ENCODE data around the gene MYZAP. TPM values are rescaled to one million over a fixed set of nuclear protein-coding genes. Genes with fewer than 3 reads are reported as not detected.

Gene MYZAP
- total RNA-seq, 1 experiment from 2014 or later: 0.63 TPM

GRCh38 chr15:57554063-57554811 lies 37.5 kb upstream of the MYZAP start:
- Mint-ChIP-seq H3K36me3 (ENCODE audit: insufficient read depth in 1 of 3, low read depth in 3 of 3) (peaks cover 4 to 17% (median 15%) of the 10 kb centered on the region in 3 experiments; a peak in 6 of 7 replicates), H3K9me3 (no peaks in the 10 kb centered on the region; a peak in 1 of 5 replicates), H3K4me3 (no peak overlapping the region), H3K27ac (peak overlapping the region in 2 of 3 experiments; percentile 63 to 77; a peak in 3 of 7 replicates), H3K4me1 (peaks cover 37 to 44% of the 10 kb centered on the region in 2 experiments), H3K27me3 (ENCODE audit: low read depth) (no peaks in the 10 kb centered on the region)
- no peak overlapping the region for H3K14ac ChIP-seq (ENCODE audit: insufficient read depth, low read length)
- no peaks in the 10 kb centered on the region for H3K9me3 ChIP-seq (ENCODE audit: control insufficient read depth, low read depth, low read length)
- no peaks in the 10 kb centered on the region for H4K20me1 ChIP-seq (ENCODE audit: control insufficient read depth, insufficient read depth, insufficient read length)
- H3K4ac ChIP-seq (ENCODE audit: low read depth, low read length): no peak overlapping the region
- no peak overlapping the region for H4K91ac ChIP-seq (ENCODE audit: insufficient read length, low read depth, low read length)
- DNase-seq: no peak
- no peak overlapping the region for H2BK5ac ChIP-seq (ENCODE audit: insufficient read length, low read length)
- H2BK12ac ChIP-seq (ENCODE audit: insufficient read length, low read depth, low read length): no peak overlapping the region
- no peaks in the 10 kb centered on the region for H3K27me3 ChIP-seq (ENCODE audit: insufficient read depth, low read length)
- no peak overlapping the region for H4K8ac ChIP-seq (replicated peaks; ENCODE audit: insufficient read length, low read depth, low read length)
- H3K4me1 ChIP-seq (ENCODE audit: insufficient read depth, low read length): peaks cover 6% of the 10 kb centered on the region; the same call in 1 of the 2 replicates
- H3K27ac ChIP-seq (ENCODE audit: insufficient read length, low read depth, low read length): no peak overlapping the region
- no peak overlapping the region for H3K56ac ChIP-seq (ENCODE audit: insufficient read length, low read depth, low read length)
- H2BK20ac ChIP-seq (ENCODE audit: low read depth, low read length, poor library complexity, severe bottlenecking): no peak overlapping the region
- no peak overlapping the region for H3K4me2 ChIP-seq (ENCODE audit: insufficient read depth, insufficient read length, low read length)
- no peaks in the 10 kb centered on the region for H3K79me2 ChIP-seq (ENCODE audit: insufficient read depth, low read length)
- WGBS (ENCODE audit: extremely low coverage, insufficient read length, low lambda C conversion rate): no CpG with 5 or more reads among the region's 10 CpGs
- no peak overlapping the region for H3K9ac ChIP-seq (ENCODE audit: extremely low read depth, insufficient read length, low read length)
- no peak overlapping the region for H3T11ph ChIP-seq (ENCODE audit: low read length)
- TF ChIP-seq CTCF (conservative IDR thresholded peaks at IDR 0.05): no peak
- H3K23ac ChIP-seq (ENCODE audit: insufficient read length, low read depth, low read length): no peak overlapping the region
- H2AK5ac ChIP-seq (ENCODE audit: insufficient read length, low read length): no peak overlapping the region
- no peak overlapping the region for H2AFZ ChIP-seq (ENCODE audit: low read length)
- no peak overlapping the region for H3K18ac ChIP-seq (ENCODE audit: insufficient read length, low read depth, low read length)
- no peaks in the 10 kb centered on the region for H3K23me2 ChIP-seq (ENCODE audit: insufficient read length, low read depth, low read length, poor library complexity, severe bottlenecking)
- no peak overlapping the region for H2BK15ac ChIP-seq (ENCODE audit: low read depth, low read length)
- H2BK120ac ChIP-seq (ENCODE audit: low read depth, low read length, poor library complexity, severe bottlenecking): no peak overlapping the region
- no peaks in the 10 kb centered on the region for H3K79me1 ChIP-seq (ENCODE audit: insufficient read depth, low read depth, low read length, poor library complexity, severe bottlenecking)
- no peak overlapping the region for H4K5ac ChIP-seq (ENCODE audit: insufficient read length, low read depth, low read length)
